ENCODE results near the gene NFKBIL1. TPM values are rescaled to one million over a fixed set of nuclear protein-coding genes. Genes with fewer than 3 reads are reported as not detected.

Gene NFKBIL1
- total RNA-seq, 4 donors from 2014 or later, result 23.7 to 34.0 (median 27.5) TPM

DNA sequence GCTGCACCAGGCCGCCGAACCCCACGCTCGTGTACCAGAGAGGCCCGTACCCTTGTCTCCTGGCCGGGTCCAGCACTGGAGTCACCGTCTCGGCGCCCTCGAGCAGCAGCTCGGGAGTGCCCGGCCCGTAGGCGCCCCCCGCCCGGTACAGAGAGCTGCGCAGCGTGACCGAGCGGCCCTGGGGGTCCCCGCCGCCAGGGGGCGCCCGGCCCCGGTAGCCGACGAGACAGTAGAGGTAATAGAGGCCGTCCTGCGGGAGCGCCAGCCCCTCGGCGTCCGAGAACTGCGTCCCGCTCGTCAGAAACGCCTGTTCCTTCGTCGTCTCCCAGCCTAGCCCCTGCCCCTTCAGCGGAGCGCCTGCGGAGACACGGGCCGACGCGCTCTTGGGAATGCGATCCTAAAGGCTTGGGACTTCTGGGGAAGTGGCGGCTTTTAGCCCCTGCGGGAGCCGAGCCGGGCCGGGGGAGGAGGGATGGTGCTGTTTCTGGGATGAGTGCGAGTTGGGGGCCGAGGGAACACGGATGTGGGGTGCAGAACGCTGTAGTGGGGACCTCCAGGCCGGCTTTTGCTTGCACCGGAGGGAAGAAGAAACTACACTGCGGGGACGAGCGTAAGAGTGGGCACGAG is 33.5 kb downstream of the NFKBIL1 start:
- intact Hi-C loops (cut with DNase I), result no loop called here

DNA sequence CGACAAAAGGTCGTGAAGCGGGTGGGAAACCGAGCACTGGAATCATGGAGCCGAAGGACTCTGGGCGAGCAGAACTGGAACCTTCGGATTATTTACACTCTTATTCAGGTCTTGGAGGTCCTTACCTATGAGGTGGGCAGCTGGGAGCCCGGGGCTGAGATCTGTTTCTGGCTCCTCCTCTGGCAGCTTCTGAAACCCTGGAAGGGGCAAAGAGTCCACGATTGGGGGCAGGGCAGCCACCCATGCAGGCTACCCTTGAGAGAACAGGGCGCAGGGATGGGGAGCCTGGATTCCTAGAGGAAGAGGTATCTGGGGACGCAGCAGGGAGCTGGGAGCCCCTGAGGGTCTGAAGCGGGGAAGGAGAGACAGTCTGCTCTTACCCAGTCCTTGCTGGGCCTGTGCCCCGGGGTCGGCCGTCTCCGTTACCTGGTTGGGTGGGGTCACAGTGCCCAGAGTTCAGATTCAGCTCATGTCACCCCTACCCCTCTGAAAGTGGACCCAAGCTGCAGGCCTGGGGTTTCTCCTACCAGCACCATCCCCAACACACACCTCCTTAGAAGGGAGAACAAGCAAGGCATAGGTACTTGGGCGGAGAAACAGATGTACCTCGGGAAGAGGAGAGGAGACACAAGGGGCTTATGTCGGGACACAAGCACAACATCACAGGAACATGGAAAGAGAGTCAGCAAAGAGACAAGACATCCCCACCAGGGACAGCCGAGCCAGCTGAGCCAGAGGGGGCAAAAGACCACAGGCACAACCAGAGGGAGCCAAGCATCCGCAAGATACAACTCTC is 34.2 kb downstream of the NFKBIL1 start:
- WGBS, 2 donors, result 17 to 24% methylated on average over 20 to 21 of the region's 21 CpGs
- H3K36me3 ChIP-seq, result no peaks in the 10 kb centered on the region
- no peaks in the 10 kb centered on the region for H3K9me3 ChIP-seq
- peaks cover 10 to 12% of the 10 kb centered on the region in 2 donors for H3K4me1 ChIP-seq
- H3K27ac ChIP-seq, result peak overlapping the region in 2 of 3 donors; percentile 10 to 83
- TF ChIP-seq, protein P1, sequence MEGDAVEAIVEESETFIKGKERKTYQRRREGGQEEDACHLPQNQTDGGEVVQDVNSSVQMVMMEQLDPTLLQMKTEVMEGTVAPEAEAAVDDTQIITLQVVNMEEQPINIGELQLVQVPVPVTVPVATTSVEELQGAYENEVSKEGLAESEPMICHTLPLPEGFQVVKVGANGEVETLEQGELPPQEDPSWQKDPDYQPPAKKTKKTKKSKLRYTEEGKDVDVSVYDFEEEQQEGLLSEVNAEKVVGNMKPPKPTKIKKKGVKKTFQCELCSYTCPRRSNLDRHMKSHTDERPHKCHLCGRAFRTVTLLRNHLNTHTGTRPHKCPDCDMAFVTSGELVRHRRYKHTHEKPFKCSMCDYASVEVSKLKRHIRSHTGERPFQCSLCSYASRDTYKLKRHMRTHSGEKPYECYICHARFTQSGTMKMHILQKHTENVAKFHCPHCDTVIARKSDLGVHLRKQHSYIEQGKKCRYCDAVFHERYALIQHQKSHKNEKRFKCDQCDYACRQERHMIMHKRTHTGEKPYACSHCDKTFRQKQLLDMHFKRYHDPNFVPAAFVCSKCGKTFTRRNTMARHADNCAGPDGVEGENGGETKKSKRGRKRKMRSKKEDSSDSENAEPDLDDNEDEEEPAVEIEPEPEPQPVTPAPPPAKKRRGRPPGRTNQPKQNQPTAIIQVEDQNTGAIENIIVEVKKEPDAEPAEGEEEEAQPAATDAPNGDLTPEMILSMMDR (IDR thresholded peaks at IDR 0.05), result no peak
- TF ChIP-seq POLR2A (IDR thresholded peaks at IDR 0.05), result no peak
- intact Hi-C loops (cut with DNase I), result loop anchor here (2.0 kb wide), 1 partner anchor 27 kb away; no protein-coding TSS in a partner anchor
- H3K4me3 ChIP-seq (replicated peaks in 1 of 3), result peak overlapping the region; percentile 58 to 91 (median 73)
- no peaks in the 10 kb centered on the region for H3K27me3 ChIP-seq
- DNase-seq, result peak in 1 of 2 donors; percentile 22

More for the DNA sequence above, 33.5 kb downstream of the NFKBIL1 start:
- H3K9me3 ChIP-seq, result no peaks in the 10 kb centered on the region
- DNase-seq, result peak; percentile 83 to 85
- no peaks in the 10 kb centered on the region for H3K27me3 ChIP-seq
- peaks cover 10 to 12% of the 10 kb centered on the region in 2 donors for H3K4me1 ChIP-seq
- WGBS, 2 donors, result 1 to 2% methylated on average over 18 to 27 of the region's 62 CpGs
- H3K27ac ChIP-seq, result peak overlapping the region in 2 of 3 donors; percentile 10 to 83
- H3K4me3 ChIP-seq (replicated peaks in 1 of 3), result peak overlapping the region; percentile 58 to 91 (median 73)
- no peaks in the 10 kb centered on the region for H3K36me3 ChIP-seq
- peak in 1 of 2 donors; percentile 63 for TF ChIP-seq POLR2A (IDR thresholded peaks at IDR 0.05)
- TF ChIP-seq, protein P1 (IDR thresholded peaks at IDR 0.05), result peak; percentile 61 to 97 (median 94)

DNA sequence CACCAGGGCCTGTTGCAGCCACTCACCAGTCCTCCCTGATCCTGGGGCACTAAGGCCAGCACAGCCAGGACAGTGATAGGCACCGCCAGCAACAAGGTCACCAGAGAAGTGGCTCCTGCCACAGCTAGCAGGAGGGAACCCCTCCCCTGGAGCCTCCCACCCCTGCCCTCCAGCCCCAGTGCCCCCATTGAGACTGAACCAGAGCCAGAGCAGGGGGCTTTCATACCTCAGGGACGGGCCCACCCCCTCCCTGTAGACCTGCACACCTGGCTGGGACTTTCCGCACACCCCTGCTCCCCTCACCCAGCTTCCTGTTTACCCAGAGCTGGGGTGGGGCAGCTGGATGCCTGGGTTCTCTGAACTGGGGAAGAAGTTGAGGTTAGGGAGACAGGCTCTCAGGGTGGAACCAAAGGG is 34.8 kb downstream of the NFKBIL1 start, which contains the start of gene LTB:
TSS of gene LTB (minus strand) at position 195 of the 414 bp plus-strand sequence. CDS start at position 188, 7 bp downstream.
- no peak for DNase-seq
- peak within 1 kb of the TSS in 2 of 3 donors; percentile 10 to 83 for H3K27ac ChIP-seq
- WGBS, 2 donors, result 74 to 100% methylated on average over 1 to 3 of the region's 3 CpGs
- no peaks in the 10 kb centered on the region for H3K9me3 ChIP-seq
- H3K4me3 ChIP-seq (replicated peaks in 1 of 3), result peak within 1 kb of the TSS; percentile 58 to 91 (median 73)
- H3K4me1 ChIP-seq, result peaks cover 10 to 12% of the 10 kb centered on the region in 2 donors
- no peak for TF ChIP-seq POLR2A (IDR thresholded peaks at IDR 0.05)
- TF ChIP-seq, protein P1 (IDR thresholded peaks at IDR 0.05), result no peak
- no peaks in the 10 kb centered on the region for H3K27me3 ChIP-seq
- no peaks in the 10 kb centered on the region for H3K36me3 ChIP-seq
- intact Hi-C loops (cut with DNase I), result loop anchor here (2.0 kb wide), 1 partner anchor 27 kb away; no protein-coding TSS in a partner anchor

DNA sequence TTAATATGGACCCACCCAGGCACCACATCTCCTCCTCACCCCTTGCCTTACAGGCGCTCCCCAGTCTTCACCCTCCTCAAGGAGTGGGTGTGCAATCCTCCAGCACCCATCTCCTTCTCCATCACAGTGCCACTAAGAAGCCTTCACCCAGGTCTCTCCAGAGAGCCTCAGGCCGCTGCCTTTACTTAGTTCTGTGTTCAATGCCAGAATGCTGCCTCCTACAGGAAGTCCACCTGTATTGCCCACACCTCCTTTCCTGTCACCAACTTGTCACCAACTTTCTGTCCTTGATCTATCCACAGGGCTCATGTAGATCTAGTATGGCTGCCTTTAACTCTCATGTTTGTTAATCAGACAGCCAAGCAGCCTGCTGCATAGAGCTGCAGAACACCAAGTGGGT is 38.1 kb downstream of the NFKBIL1 start:
- Histone ChIP-seq H3K27ac (no peak overlapping the region), H3K27me3 (no peaks in the 10 kb centered on the region), H3K4me3 (replicated peaks in 1 of 3) (no peak overlapping the region), H3K36me3 (no peaks in the 10 kb centered on the region), H3K4me1 (peaks cover 10 to 12% of the 10 kb centered on the region in 2 donors), H3K9me3 (no peaks in the 10 kb centered on the region)
- TF ChIP-seq, protein P1 (IDR thresholded peaks at IDR 0.05), result no peak
- TF ChIP-seq POLR2A (IDR thresholded peaks at IDR 0.05), result no peak
- intact Hi-C loops (cut with DNase I), result no loop called here
- WGBS, 2 donors, result 52 to 57% methylated on average over 2 of the region's 2 CpGs
- DNase-seq, result no peak

Measured in thyroid gland (tissue), 4 donors.